Measurements from ENCODE around the gene CNOT4.
"Not testable (repeated sequence)": the region's sequence is repeated elsewhere in the genome, so short reads cannot be mapped to it uniquely, and the experiment has no call there.

The CNOT4 gene

DNA sequence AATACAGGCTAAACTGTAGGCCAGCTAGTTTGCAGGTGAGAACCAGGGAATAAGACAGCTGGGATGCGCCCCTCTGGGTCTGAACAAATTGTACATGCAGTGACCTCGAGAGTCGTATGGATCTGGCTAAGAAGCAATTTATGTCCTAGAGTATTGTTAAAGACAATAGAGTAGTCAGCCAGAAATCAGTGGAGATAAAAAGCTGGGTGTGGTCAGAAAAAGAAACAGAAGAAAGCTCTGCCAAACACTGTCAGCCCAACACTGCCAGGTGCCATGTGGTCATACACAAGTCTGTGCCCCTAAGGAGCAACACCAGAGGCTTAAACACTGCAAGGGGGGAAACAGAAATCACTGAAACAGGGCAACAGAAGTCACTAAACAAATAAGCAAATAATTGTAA lies 62.2 kb downstream of the CNOT4 start:
- DNase-seq = no peak

DNA sequence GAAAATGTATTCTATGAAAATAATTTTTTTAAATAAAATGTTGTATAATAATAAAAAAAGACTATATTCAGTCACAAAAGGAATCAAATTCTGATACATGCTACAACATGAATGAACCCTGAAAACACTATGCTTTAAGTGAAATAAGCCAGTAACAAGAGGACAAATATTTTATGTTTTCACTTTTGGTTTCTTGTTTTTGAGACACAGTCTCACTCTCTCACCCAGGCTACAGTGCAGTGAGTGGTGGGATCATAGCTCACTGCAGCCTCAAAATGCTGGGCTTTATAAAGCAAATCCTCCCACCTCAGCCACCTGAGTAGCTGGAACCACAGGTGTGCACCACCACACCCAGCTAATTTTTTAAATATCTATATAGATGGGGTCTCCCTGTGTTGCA lies 64.2 kb downstream of the CNOT4 start:
- no peak for DNase-seq

DNA sequence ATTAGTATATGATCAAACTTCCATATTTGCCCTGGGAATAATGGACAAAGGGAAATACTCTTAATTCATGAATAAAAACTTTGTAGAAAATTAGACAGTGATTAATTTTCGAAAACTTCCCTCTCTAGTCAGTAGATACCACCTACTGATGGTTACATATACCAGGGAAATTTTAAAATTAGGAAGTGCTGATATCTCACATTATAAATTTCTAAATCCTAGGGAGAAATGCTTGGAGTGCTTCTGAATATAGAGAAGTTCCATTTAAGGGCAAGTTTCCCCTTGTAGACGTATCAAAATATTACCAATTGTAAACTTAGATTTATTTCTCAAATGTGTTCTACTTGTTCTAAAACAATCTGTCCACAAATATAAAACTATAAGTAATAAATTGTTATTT lies 64.6 kb downstream of the CNOT4 start:
- not testable (repeated sequence) for DNase-seq

DNA sequence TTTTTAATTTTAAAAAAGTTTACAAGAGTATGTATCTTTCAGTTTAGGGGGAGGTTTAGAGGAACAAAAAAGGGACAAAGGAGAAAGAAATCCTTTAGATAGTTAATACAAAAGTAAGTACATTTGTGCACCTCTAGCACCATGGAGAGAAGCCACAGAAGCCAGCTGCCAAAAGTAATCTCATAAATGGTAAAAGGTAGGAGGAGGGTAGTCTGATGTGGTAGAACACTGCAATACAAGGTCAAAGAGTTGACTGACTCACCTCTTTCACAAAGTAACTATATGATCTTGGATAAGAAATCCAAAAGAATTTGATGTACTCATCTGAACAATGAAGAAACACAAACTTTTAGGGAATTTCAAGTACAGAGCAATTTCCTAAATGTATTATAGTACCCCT lies 68.1 kb downstream of the CNOT4 start:
- no peak for DNase-seq

DNA sequence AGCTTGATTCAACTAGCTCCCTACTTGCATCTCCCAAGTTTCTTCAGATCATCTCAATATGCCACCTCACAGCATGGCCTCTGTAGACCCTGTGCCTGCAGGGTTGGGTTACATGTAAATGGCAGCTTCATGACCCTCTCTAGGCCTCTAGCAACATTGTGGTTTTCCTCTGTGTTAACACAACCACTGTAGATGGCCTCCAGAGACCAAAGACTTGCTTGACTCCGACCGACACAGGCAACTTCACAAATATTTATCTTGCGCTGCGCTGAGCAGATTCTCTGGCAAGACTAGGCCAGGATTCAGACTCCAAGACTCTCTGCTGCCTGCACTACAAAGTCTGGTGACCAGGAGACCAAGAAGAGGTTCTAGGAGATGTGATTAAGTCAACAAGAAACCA lies 75.9 kb downstream of the CNOT4 start:
- no peak for DNase-seq

DNA sequence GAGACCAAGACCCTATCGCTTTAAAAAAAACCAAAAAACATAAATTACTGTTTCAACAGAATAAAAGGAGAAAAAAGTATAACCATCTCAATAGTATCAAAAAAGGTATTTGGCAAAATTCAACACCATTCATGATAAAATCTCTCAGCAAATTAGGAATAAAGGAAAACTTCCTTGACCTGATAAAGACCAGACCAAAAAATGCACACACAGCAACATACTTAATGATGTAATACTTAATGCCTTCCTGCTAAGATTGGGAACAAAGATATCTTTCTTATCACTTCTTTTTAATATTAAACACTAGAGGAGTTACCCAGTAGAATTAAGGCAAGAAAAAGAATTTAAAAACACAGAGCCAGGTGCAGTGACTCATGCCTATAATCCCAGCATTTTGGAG lies 79.3 kb downstream of the CNOT4 start:
- no peak for DNase-seq

DNA sequence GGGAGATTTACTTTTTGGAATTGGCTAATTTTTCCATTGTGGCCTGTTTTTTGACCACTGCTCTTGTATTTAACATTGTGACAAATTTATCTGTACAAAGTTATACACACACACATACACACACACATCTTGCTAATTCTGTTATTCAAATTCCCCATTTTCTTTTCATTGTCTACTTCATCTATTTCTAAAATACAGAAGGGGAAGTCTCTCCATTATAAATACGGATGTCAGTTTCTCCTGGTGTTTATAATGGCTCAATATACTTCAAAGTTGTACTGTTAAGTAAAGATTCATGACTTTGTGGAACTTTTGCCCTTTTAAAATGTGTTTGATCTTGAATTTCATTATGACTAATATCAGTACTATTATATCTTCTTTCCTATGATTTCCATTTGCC lies 81.0 kb downstream of the CNOT4 start:
- DNase-seq = no peak

DNA sequence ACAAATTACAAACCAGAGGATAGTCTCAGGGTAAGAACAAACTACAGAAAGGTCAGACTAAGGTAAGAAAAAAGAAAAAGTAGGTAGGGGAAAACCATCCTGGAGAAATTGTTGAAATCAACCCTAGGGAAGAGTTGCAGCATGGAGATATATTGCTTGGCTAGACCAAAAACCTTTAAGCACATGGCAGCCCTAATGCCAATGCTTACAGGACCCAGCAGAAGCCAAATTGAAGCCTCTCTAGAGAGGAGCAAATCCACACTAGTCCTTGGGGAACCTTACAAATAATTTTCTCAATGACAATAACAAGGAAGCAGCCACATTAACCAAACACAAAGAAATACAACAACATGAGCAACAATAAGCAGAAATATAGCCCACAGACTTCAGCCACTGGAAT lies 81.9 kb downstream of the CNOT4 start:
- no peak for DNase-seq

DNA sequence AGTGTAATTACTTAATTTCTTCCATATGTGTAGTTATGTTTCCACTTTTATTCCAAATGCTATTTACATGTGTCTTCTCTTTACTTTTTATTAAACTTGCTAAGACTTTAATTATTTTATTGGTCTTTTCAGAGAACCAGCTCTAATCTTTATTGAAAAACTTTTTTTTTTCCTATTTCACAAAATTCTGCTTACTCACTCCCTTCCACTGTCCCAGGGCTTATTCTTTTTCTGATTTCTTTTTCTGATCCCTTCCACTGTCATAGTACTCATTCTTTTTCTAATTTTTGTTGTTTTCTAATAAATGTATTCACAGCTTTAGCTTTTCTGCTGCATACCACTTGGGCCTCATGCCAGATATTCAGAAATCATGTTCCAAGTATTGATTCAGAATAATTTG lies 82.7 kb downstream of the CNOT4 start:
- DNase-seq = no peak

DNA sequence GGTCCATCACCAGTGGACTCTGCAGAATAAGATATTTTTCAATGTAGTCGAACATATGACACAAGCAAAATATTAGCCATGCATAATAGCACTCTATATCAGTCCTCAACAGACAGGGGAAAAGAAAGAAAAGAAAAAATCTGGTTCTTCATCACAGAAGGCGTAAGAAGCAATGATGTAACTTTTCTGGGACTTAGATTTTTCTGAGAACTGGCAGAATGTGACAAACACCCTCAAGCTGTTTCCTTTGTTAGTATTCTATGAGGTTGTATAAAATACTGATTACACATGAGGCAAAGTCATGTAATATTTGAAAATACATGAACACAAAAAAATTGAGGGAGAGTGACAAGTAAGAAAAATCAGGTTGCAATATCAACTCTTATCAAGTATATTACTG lies 84.9 kb downstream of the CNOT4 start:
- DNase-seq = no peak

DNA sequence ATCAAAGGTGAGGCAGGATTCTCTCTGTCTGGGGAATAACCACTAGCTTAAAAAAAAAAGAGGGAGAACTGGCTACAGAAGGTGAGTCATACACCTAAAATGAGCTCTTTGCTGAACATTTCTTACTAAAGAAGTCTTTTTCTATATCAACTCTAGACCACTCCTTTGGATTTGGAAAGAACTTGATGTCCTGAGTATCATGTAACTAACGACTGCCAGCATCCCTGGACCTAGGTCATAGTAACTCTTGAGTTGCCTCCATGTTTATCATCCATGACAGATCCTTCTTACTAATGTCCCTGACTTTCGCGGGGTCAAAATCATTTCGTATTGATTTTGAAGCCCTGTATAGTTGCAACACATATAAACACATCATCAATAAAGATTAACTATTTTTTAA lies 89.1 kb downstream of the CNOT4 start:
- DNase-seq = no peak

DNA sequence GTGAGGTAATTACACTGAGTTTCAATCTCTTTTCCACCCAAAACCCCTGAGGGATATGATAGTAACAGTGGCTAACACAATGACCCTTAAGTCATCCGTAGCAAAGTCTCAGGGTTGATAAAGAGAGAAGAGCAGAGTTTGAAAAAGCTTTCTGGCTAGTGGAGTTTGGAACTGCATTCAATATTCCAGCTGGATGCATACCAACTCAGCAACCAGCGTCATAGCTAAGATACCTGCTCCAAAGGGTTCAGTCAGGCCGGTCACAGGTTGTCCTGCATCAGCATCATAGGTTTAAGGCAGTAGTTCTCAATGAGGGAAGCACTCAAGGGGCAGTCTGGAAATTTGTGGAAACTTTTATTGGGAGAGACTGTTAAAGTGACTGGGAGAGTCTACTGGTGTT lies 93.5 kb downstream of the CNOT4 start:
- DNase-seq = no peak

DNA sequence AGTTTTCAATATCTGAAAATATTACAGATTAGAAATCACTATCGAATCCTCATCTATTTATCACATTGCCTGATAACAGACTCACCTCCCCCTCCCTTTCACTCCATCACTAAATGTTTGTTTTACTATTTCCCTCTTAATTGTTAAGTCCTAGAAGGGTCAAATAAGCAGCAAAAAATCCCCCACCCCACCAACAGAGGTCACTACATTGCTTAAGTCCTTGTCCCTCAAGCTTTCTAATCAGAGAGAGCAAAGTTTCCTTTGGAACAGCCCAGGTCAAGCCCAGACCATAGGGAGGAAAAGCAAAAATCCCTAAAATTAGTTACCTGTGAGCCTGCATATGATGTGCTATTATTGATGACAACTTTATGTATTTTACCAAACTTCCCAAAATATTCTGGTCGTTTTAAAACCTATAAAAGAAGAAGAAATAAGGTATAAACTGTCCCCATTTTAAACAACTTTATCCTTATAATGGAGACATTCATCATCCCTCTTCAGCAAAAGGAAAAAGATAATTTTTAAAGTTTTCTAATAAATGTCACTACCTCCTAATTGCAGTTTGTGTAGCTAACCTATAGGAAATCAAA lies 95.0 kb downstream of the CNOT4 start:
- DNase-seq = peak; percentile 42

DNA sequence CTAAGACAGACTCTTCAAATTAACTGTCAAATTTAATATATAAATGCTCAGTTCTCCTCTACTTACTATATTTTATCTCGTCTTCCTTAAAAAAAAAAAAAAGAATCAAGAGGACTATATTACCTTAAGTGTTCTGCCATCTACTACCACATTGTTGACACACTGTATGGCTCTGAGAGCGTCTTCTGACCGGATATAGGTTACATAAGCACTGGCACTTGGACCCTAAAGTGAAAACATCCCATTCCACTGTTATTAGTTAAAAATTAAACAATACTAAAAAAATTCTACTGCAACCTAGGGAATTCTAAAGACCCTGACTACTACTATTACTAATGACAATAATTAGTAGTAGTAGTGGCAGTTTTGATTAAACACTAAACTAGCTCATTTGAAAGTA lies 95.7 kb downstream of the CNOT4 start:
- no peak for DNase-seq

DNA sequence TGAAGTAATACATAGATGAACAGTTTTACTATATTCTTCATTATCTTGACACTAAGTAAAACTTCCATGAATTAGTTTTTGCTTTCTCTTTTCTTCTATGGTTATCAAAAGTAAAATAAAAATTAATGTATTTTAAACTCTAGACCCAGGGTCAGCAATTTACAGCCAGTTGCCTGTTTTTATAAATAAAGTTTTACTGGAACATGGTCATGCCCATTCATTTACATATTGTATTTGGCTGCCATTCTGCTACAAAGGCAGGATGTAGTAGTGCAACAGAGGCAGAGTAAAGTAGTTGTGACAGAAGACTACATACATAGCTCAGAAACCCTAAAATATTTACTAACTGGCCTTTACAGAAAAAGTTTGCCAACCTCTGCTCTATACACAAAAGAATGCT lies 98.8 kb downstream of the CNOT4 start:
- DNase-seq = no peak

DNA sequence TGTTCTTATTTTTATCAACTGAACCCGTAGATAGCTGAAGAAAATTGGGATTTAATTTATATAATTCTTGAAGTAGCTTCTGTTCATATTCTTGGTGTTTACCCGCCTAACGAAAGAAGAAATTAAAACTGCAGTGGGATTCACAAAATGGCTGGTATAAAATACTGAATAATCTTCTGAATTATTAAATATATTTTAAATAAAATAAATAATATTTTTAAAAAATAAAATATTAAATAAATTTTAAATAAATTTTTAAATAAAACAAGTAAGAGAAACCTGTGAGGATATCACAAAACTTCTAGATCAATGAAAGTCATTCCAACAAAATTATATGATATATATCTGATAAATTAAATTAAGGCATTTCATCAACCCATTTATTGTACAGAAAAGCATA lies 99.4 kb downstream of the CNOT4 start:
- no peak for DNase-seq

DNA sequence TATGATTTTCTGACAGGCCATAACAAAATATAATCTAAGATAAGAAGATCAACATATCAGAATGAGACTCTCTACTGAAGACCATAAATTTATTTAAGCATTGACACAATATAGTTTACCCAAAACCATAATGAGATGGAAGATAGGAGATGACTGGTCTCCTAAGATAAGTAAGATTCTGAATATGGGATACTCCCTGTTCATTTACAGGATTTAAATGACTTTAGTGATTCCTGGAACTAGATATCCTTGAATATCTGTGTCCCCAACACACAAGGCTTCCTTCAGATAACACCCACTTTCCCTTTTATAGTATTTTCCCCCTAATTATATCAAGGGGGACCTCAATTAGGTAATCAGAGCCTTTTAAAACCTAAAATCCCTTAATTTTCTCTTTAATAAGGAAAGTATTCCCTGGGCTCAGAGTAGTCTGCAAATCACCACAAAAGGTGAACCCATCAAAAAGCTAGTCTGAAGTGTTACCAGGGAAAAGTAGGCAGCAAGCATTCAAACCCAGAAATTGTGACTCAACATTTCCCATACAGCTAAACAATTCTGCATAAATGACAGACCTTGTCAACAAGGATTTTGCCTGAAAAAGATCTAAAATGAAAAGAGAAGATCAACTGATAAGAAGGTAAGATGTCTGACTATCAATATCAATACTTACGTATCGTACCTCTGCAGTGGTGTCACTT lies 99.9 kb downstream of the CNOT4 start:
- peak; percentile 11 for DNase-seq

DNA sequence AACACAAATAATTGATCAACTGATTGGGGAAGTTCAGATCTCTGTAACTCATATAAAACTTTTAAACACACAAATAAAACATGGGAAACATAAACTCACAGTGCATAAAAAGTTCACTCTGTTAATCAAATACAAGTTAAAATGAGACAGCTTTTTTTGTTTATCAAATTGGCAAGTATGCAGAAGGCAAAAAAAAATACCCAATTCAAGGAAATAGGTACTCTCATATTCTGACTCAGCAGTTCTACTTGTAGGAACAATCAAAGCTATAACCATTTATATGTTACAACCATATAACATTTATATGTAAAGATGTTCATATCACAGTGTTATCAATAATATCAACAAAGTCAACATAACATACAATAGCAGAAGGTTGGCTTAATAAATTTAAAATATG lies 102.0 kb downstream of the CNOT4 start:
- DNase-seq = no peak

DNA sequence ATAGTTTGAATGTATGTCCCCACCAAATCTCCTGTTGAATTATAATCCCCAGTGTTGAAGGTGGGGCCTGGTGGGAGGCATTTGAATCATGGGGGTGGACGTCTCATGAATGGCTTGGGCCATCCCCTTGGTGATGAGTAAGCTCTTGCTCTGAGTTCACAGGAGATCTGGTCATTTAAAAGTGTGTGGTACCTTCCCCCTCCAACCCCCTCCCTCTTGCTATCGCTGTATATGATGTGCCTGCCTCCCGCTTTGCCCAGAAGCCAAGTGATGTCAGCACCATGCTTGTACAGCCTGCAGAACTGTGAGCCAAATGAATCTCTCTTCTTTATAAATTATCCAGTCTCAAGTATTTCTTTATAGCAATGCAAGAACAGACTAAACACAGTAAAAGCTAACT lies 103.0 kb downstream of the CNOT4 start:
- DNase-seq = no peak

DNA sequence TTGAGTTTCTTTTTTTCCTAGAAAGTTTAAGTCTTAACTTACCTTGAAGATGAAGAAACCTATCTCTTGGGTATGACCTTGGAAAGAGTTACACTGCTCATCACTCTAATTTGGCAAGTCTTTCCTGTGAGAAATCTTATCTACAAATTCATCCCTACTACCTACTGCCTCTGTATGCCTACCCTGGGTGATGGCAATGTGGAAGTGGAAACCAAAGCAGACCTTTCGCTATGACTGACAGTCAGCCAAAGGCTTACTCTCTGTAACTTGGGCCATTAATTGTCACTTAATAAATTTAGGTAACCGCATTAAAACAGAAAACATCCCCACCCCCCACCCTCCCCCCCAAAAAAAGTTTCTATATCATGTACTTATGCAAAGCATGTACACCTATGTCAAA lies 103.9 kb downstream of the CNOT4 start:
- peak; percentile 6 for DNase-seq

DNA sequence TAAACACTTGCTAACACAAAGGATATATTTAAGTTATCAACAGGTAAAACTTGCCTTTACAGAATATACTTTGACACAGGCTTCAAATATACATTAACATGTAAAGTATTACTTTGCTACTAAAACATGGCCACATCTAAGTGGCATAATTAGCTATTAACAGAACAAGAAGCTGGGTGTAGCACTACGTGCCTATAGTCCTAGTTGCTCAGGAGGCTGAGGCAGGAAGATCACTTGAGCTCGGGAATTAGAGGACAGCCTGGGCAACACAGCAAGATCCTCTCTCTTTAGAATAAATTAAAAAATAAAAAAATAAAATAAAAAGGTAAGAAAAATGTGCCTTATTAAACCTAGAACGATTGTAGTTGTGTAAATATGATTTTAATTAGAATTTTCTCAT lies 106.6 kb downstream of the CNOT4 start:
- DNase-seq = no peak

DNA sequence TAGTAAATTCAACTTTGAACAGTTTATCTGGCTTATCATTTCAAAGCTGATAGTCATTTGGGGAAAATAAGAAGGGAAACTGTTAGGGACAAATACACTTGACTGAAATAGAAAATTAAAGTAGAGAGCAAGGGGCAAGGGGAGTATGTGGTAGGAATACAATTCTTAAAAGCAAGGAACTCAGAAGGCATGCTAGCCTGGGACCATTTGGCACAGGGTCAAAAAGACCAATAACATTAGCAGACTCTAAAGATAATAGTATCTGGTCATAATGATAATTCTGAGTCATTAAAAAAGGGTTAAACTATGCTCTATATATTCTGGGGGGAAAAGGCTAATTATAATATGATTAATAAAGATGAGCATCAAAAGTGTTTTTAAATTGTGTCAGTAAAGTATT lies 112.2 kb downstream of the CNOT4 start:
- DNase-seq = no peak

DNA sequence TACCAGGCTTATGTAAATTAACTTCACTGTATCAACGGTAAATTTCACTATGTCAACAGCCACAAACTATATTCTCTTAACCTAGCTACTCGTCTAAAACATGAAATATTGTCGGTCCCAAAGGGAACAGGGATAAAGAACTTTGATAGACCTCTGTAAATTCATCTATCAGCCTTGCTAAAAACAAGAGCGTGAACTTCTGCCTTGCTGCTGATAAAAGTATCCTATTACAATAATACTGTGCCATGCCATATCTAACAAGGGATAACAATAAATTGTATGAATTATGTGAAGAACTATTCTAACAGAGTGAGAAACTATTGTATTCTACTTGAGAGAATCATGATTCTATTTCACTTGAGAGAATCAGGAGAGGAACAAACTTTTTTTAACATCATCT lies 117.2 kb downstream of the CNOT4 start:
- no peak for DNase-seq

DNA sequence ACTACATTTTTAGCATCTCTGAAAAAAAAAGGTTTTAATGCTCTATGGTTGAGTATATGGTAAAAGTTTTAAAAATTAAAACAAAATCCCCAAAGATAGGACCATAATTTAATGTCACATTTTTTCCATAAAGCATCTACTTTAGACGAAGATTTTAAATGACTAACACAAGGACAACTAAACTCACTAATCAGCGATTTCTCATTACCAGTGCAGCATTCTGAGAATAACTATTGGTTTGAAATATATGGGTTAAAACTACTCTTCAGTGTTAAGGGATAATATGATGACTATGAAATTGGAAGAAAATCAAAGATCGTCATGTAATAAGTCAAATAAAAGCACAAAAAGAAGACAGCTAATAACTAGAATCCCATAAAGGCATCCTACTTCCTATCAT lies 118.4 kb downstream of the CNOT4 start:
- no peak for DNase-seq

DNA sequence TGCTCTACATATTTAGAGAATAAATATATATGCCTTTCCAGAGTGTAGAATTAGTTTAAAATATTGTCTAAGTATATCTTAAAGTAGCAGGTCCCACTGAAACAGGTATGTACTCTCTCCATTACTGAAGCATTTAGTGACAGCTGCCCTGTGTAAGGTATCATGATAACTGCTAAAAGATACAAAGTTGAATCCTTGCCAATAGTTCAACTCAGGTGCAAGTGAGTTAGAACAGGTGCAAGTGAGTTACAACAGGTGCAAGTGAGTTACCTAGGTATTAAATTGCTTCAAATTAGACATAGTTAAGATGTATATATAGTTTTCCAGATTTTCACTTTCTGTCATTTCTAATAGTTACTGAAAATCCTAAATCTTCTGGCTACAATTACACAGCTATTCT lies 119.1 kb downstream of the CNOT4 start:
- DNase-seq = no peak

Data from activated CD4-positive, alpha-beta T cell treated with anti-CD3 and anti-CD28 coated beads, Interleukin-2, Interleukin-6, amounts not matched to agents 100 ng/mL and 50 ng/mL, durations not matched to agents 16 hours and 8 hours (primary cell).